K562 (cell line): Measurements from ENCODE around the gene GATAD2B. TPM values are rescaled to one million over a fixed set of nuclear protein-coding genes. Genes with fewer than 3 reads are reported as not detected.

Experiments
- BDP1 ChIP-seq: IDR thresholded peaks from 3 replicates; pipeline ENCODE4 v1.6.1; 2011; ENCODE audit not compliant: insufficient read length, insufficient read depth
- CTBP1 ChIP-seq: fragments of 450-650 bp; IDR thresholded peaks from 2 replicates; pipeline ENCODE4 v1.6.1; 2016; ENCODE audit warnings: borderline replicate concordance
- GABPA ChIP-seq: fragments of 200-800 bp; sonication (Bioruptor generic); conservative IDR thresholded peaks from 2 replicates; pipeline ENCODE4 v1.6.1; 2016; ENCODE audit warnings: low read depth, missing genetic modification characterization, missing compliant biosample characterization
- PCBP1 ChIP-seq: fragments of 200-400 bp; formaldehyde crosslinking; IDR thresholded peaks from 2 replicates; pipeline ENCODE4 v1.6.1; 2018; ENCODE audit warnings: mild to moderate bottlenecking, low read depth, low read length; ENCODE audit not compliant: poor library complexity, severe bottlenecking
- SMARCC2 ChIP-seq: fragments of 450-650 bp; IDR thresholded peaks from 2 replicates; pipeline ENCODE4 v1.6.1; 2017; ENCODE audit warnings: antibody characterized with exemption, moderate library complexity, mild to moderate bottlenecking, low read depth
- USF2 ChIP-seq: sonication (generic); formaldehyde crosslinking; IDR thresholded peaks from 2 replicates; pipeline ENCODE4 v1.5.0; 2020; ENCODE audit warnings: missing genetic modification reagents
- ZBTB33 ChIP-seq: sonication (generic); formaldehyde crosslinking; IDR thresholded peaks from 2 replicates; pipeline ENCODE4 v1.8.1; 2023; ENCODE audit warnings: mild to moderate bottlenecking, missing genetic modification reagents
- polyA plus RNA-seq, 8 experiments: library from polyadenylated mRNA; depleted of rRNA in 4 of 8; stranded (reverse) in 5 of 8; unstranded in 3 of 8; fragments of >200 nt; fragmentation: Nextera tagmentation in 2 of 8; fragmentation: Illumina TruSeq in 1 of 8; extraction: Ambion mirVana in 2 of 8; extraction: Trizol in 1 of 8; gene quantifications; 2 replicates each; pipeline versions ENCODE4 v1.2.1 to v1.2.3, GENCODE V29; 2011 to 2014; ENCODE audit warnings: inconsistent platforms in 1 of 8, missing spikeins in 1 of 8
- total RNA-seq, 7 experiments: library from RNA; depleted of rRNA in 6 of 7; stranded (reverse); fragments of >200 nt in 6 of 7; fragmentation: Illumina TruSeq in 2 of 7; extraction: Trizol in 2 of 7; gene quantifications; 2 replicates each; pipeline versions ENCODE4 v1.2.1 to v1.2.3, GENCODE V29; 2011 to 2021; ENCODE audit warnings: low replicate concordance in 1 of 7
- TF ChIP-seq, protein P1 (sequence below), 3 experiments: IDR thresholded peaks in 2 of 3; conservative IDR thresholded peaks in 1 of 3; 2 replicates each; pipeline ENCODE4 v1.5.1; 2011 to 2012; ENCODE audit warnings: low read length in 3 of 3, mild to moderate bottlenecking in 3 of 3, control low read depth in 2 of 3, improper control_type of control experiment in 1 of 3, inconsistent platforms in 1 of 3, low read depth in 1 of 3, mixed read lengths in 1 of 3, moderate library complexity in 1 of 3; ENCODE audit not compliant: insufficient read depth in 2 of 3

GATAD2B gene
- total and polyA plus RNA-seq, 9 of the 15 experiments (the other 6 are each of a cell fraction or from before 2014, with no cell fraction given) = 1.5 to 40.2 (median 4.9) TPM

- TF ChIP-seq SMARCC2 = no peak
- TF ChIP-seq PCBP1 = no peak
- TF ChIP-seq BDP1 = no peak
- TF ChIP-seq ZBTB33 (CRISPR knock-in tag) = no peak
- no peak for TF ChIP-seq CTBP1
- TF ChIP-seq USF2 (CRISPR knock-in tag) = no peak
- TF ChIP-seq, protein P1, sequence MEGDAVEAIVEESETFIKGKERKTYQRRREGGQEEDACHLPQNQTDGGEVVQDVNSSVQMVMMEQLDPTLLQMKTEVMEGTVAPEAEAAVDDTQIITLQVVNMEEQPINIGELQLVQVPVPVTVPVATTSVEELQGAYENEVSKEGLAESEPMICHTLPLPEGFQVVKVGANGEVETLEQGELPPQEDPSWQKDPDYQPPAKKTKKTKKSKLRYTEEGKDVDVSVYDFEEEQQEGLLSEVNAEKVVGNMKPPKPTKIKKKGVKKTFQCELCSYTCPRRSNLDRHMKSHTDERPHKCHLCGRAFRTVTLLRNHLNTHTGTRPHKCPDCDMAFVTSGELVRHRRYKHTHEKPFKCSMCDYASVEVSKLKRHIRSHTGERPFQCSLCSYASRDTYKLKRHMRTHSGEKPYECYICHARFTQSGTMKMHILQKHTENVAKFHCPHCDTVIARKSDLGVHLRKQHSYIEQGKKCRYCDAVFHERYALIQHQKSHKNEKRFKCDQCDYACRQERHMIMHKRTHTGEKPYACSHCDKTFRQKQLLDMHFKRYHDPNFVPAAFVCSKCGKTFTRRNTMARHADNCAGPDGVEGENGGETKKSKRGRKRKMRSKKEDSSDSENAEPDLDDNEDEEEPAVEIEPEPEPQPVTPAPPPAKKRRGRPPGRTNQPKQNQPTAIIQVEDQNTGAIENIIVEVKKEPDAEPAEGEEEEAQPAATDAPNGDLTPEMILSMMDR (IDR thresholded peaks at IDR 0.05 in 2 of 3, conservative IDR thresholded peaks at IDR 0.05 in 1 of 3; ENCODE audit: insufficient read depth in 2 of 3, low read depth in 1 of 3, low read length in 3 of 3) = no peak
- no peak for TF ChIP-seq GABPA
Observed at GRCh38 chr1:153872934-153873333, 49.8 kb downstream of the GATAD2B start (continued).
